ENCODE data around the gene PGM3.
"Not testable (repeated sequence)": the region's sequence is repeated elsewhere in the genome, so short reads cannot be mapped to it uniquely, and the experiment has no call there.

Gene PGM3

GRCh38 chr6:83192871-83193746 lies at the start of gene PGM3, which contains the start of gene RWDD2A:
TSS of gene PGM3 (minus strand) at chr6:83193265. CDS start at chr6:83191012, 2,253 bp downstream.
TSS of gene RWDD2A (plus strand) at chr6:83193357. CDS start at chr6:83194452, 1,095 bp downstream.
- peak; percentile 71 to 85 (median 75) for DNase-seq (ENCODE audit: low read depth in 3 of 3)

GRCh38 chr6:83231146-83231545 lies 38.1 kb upstream of the PGM3 start:
- DNase-seq (ENCODE audit: low read depth in 3 of 3) = no peak

- no peak for DNase-seq (ENCODE audit: low read depth in 3 of 3)
Observed at GRCh38 chr6:83226517-83226916, 33.5 kb upstream of the PGM3 start.

GRCh38 chr6:83221889-83222479 lies 28.9 kb upstream of the PGM3 start:
- no peak for DNase-seq (ENCODE audit: low read depth in 3 of 3)

- no peak for DNase-seq (ENCODE audit: low read depth in 3 of 3)
Observed at GRCh38 chr6:83221276-83221675, 28.2 kb upstream of the PGM3 start.

GRCh38 chr6:83220121-83220520 lies 27.1 kb upstream of the PGM3 start:
- DNase-seq (ENCODE audit: low read depth in 3 of 3) = no peak

- no peak for DNase-seq (ENCODE audit: low read depth in 3 of 3)
Observed at GRCh38 chr6:83218646-83219045, 25.6 kb upstream of the PGM3 start.

- DNase-seq (ENCODE audit: low read depth in 3 of 3) = no peak
Observed at GRCh38 chr6:83216806-83217205, 23.7 kb upstream of the PGM3 start.

GRCh38 chr6:83215131-83216047 lies 22.3 kb upstream of the PGM3 start:
- peak; percentile 19 to 40 (median 33) for DNase-seq (ENCODE audit: low read depth in 3 of 3)

- DNase-seq (ENCODE audit: low read depth in 3 of 3) = no peak
Observed at GRCh38 chr6:83202031-83202430, 9.0 kb upstream of the PGM3 start.

- no peak for DNase-seq (ENCODE audit: low read depth in 3 of 3)
Observed at GRCh38 chr6:83199863-83200225, 6.8 kb upstream of the PGM3 start.

GRCh38 chr6:83199173-83199862 lies 6.3 kb upstream of the PGM3 start:
- DNase-seq (ENCODE audit: low read depth in 3 of 3) = no peak

- no peak for DNase-seq (ENCODE audit: low read depth in 3 of 3)
Observed at GRCh38 chr6:83198486-83199172, 5.6 kb upstream of the PGM3 start.

- peak in 1 of 3 experiments; percentile 11 for DNase-seq (ENCODE audit: low read depth in 3 of 3)
Observed at GRCh38 chr6:83193747-83194566, 892 bp upstream of the PGM3 start.

- DNase-seq (ENCODE audit: low read depth in 3 of 3) = no peak
Observed at GRCh38 chr6:83192456-83192855, 609 bp downstream of the PGM3 start.

GRCh38 chr6:83191974-83192373 lies 1.1 kb downstream of the PGM3 start:
- DNase-seq (ENCODE audit: low read depth in 3 of 3) = not testable (repeated sequence)

- DNase-seq (ENCODE audit: low read depth in 3 of 3) = no peak
Observed at GRCh38 chr6:83190626-83191025, 2.4 kb downstream of the PGM3 start.

- no peak for DNase-seq (ENCODE audit: low read depth in 3 of 3)
Observed at GRCh38 chr6:83188501-83188900, 4.6 kb downstream of the PGM3 start.

- no peak for DNase-seq (ENCODE audit: low read depth in 3 of 3)
Observed at GRCh38 chr6:83185096-83185495, 8.0 kb downstream of the PGM3 start.
